ENCODE results near the gene CPNE8.

The CPNE8 gene

DNA sequence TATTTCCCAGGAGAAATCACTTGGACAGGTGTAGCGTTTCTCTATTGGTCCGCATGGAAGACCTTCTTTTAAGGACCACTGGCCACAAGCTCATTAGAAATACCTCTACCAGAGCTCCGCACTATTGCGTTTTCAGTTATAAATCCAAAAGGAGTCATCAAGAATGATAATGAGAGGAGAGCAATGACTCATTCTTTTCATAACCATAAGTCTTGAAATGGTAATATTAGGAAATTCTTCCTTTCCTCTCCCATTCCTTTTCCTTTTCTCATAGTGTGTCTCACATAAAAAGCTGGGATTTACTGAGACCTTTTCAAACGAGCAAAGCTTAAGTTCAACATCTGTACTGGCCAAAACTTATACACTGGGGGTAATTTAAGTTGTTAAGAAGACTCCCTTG is 215.7 kb downstream of the CPNE8 start:
- Histone ChIP-seq H3K36me3 (replicated peaks in 1 of 2; ENCODE audit: control insufficient read depth in 2 of 2, insufficient read depth in 2 of 2, low read length in 2 of 2) (no peaks in the 10 kb centered on the region), H2AK5ac (ENCODE audit: low read depth, low read length) (no peak overlapping the region), H3K27ac (replicated peaks; ENCODE audit: low read length) (no peak overlapping the region), H3K23ac (ENCODE audit: low read depth, low read length, poor library complexity) (no peak overlapping the region), H2BK5ac (ENCODE audit: low read length) (no peak overlapping the region), H3K4me2 (ENCODE audit: insufficient read depth, low read length, poor library complexity, severe bottlenecking) (no peak overlapping the region), H3K14ac (ENCODE audit: low read length) (no peak overlapping the region), H2BK12ac (ENCODE audit: low read length) (no peak overlapping the region), H4K8ac (ENCODE audit: low read depth, low read length) (no peak overlapping the region), H3K79me1 (ENCODE audit: low read depth, low read length) (no peaks in the 10 kb centered on the region), H3K4me1 (ENCODE audit: control insufficient read depth in 2 of 2, insufficient read depth in 1 of 2, low read depth in 1 of 2, low read length in 2 of 2) (no peaks in the 10 kb centered on the region), H3K9ac (ENCODE audit: low read depth, low read length, poor library complexity) (no peak overlapping the region), H2BK15ac (ENCODE audit: low read length) (no peak overlapping the region), H4K91ac (ENCODE audit: low read depth, low read length, poor library complexity) (no peak overlapping the region), H3K9me3 (replicated peaks in 1 of 2; ENCODE audit: control insufficient read depth in 2 of 2, insufficient read depth in 1 of 2, low read depth in 1 of 2, low read length in 2 of 2) (no peaks in the 10 kb centered on the region), H3K27me3 (ENCODE audit: control insufficient read depth in 3 of 3, insufficient read depth in 3 of 3, low read depth in 1 of 3, low read length in 3 of 3) (no peaks in the 10 kb centered on the region), H3K18ac (ENCODE audit: low read length) (no peak overlapping the region), H3K4me3 (ENCODE audit: low read length in 2 of 2) (no peak overlapping the region), H2BK120ac (ENCODE audit: low read depth, low read length) (no peak overlapping the region), H3K4ac (ENCODE audit: low read length) (no peak overlapping the region), H2AFZ (ENCODE audit: low read length) (no peak overlapping the region)
- no CpG with 5 or more reads among the region's 5 CpGs for WGBS, 2 donors (ENCODE audit: extremely low coverage in 2 of 2, insufficient read length in 2 of 2, insufficient replicate concordance in 1 of 2)
- DNase-seq (ENCODE audit: low spot score) = no peak

DNA sequence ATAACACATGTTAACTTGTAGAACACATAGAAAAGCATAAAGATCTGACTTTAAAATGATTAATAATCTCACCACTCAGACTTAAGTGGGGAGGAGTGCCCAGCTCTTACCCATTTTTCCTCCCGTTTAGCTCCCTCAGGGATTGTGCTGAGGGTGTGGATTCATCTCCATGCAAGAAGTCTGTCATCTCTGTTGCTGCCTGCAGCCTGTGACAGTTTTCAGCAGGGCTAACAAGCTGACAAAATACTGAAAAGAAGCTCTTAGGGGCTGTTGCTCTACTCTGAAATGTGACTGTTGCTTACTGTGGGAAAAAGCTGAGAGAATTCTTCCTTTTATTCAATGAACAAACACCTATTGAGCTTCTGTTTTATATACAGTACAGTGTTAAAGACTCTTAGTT is 216.2 kb downstream of the CPNE8 start:
- H3K79me1 ChIP-seq (ENCODE audit: low read depth, low read length) = no peaks in the 10 kb centered on the region
- no peaks in the 10 kb centered on the region for H3K27me3 ChIP-seq (ENCODE audit: control insufficient read depth in 3 of 3, insufficient read depth in 3 of 3, low read depth in 1 of 3, low read length in 3 of 3)
- H4K8ac ChIP-seq (ENCODE audit: low read depth, low read length) = no peak overlapping the region
- no peak overlapping the region for H2BK15ac ChIP-seq (ENCODE audit: low read length)
- no peak overlapping the region for H2AFZ ChIP-seq (ENCODE audit: low read length)
- no peak overlapping the region for H3K14ac ChIP-seq (ENCODE audit: low read length)
- no peak overlapping the region for H3K27ac ChIP-seq (replicated peaks; ENCODE audit: low read length)
- no peaks in the 10 kb centered on the region for H3K9me3 ChIP-seq (replicated peaks in 1 of 2; ENCODE audit: control insufficient read depth in 2 of 2, insufficient read depth in 1 of 2, low read depth in 1 of 2, low read length in 2 of 2)
- no peak overlapping the region for H3K18ac ChIP-seq (ENCODE audit: low read length)
- no peak overlapping the region for H2AK5ac ChIP-seq (ENCODE audit: low read depth, low read length)
- H2BK12ac ChIP-seq (ENCODE audit: low read length) = no peak overlapping the region
- no peak overlapping the region for H4K91ac ChIP-seq (ENCODE audit: low read depth, low read length, poor library complexity)
- no peaks in the 10 kb centered on the region for H3K36me3 ChIP-seq (replicated peaks in 1 of 2; ENCODE audit: control insufficient read depth in 2 of 2, insufficient read depth in 2 of 2, low read length in 2 of 2)
- no peak overlapping the region for H3K23ac ChIP-seq (ENCODE audit: low read depth, low read length, poor library complexity)
- no peak overlapping the region for H2BK5ac ChIP-seq (ENCODE audit: low read length)
- no CpG with 5 or more reads among the region's 1 CpG for WGBS, 2 donors (ENCODE audit: extremely low coverage in 2 of 2, insufficient read length in 2 of 2, insufficient replicate concordance in 1 of 2)
- H3K4ac ChIP-seq (ENCODE audit: low read length) = no peak overlapping the region
- H3K9ac ChIP-seq (ENCODE audit: low read depth, low read length, poor library complexity) = no peak overlapping the region
- H3K4me1 ChIP-seq (ENCODE audit: control insufficient read depth in 2 of 2, insufficient read depth in 1 of 2, low read depth in 1 of 2, low read length in 2 of 2) = no peaks in the 10 kb centered on the region
- H2BK120ac ChIP-seq (ENCODE audit: low read depth, low read length) = no peak overlapping the region
- H3K4me3 ChIP-seq (ENCODE audit: low read length in 2 of 2) = no peak overlapping the region
- no peak for DNase-seq (ENCODE audit: low spot score)
- no peak overlapping the region for H3K4me2 ChIP-seq (ENCODE audit: insufficient read depth, low read length, poor library complexity, severe bottlenecking)

DNA sequence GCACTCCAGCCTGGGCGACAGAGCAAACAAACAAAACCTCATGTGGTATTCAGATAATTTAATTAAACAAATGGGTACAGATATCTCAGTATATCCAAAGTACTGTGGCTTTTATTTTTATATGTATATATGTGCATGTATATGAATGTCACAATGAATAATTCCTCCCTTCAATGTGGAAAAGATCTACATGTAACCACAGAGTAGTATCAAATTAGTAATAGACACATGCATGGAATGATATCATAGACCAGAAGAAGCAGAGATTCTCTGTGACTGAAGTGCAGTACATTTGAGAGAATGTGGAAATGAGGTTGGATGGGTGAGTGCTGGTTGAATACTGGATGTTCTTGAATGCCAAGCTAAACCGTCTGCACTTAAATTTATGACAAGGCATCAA is 222.9 kb downstream of the CPNE8 start:
- no peak overlapping the region for H4K91ac ChIP-seq (ENCODE audit: low read depth, low read length, poor library complexity)
- no peak overlapping the region for H2BK15ac ChIP-seq (ENCODE audit: low read length)
- no peak overlapping the region for H4K8ac ChIP-seq (ENCODE audit: low read depth, low read length)
- no peak overlapping the region for H2AFZ ChIP-seq (ENCODE audit: low read length)
- H3K4ac ChIP-seq (ENCODE audit: low read length) = no peak overlapping the region
- H3K4me2 ChIP-seq (ENCODE audit: insufficient read depth, low read length, poor library complexity, severe bottlenecking) = no peak overlapping the region
- no peaks in the 10 kb centered on the region for H3K36me3 ChIP-seq (replicated peaks in 1 of 2; ENCODE audit: control insufficient read depth in 2 of 2, insufficient read depth in 2 of 2, low read length in 2 of 2)
- no peak for DNase-seq (ENCODE audit: low spot score)
- no peak overlapping the region for H3K4me3 ChIP-seq (ENCODE audit: low read length in 2 of 2)
- H2BK120ac ChIP-seq (ENCODE audit: low read depth, low read length) = no peak overlapping the region
- H2BK12ac ChIP-seq (ENCODE audit: low read length) = no peak overlapping the region
- H3K9me3 ChIP-seq (replicated peaks in 1 of 2; ENCODE audit: control insufficient read depth in 2 of 2, insufficient read depth in 1 of 2, low read depth in 1 of 2, low read length in 2 of 2) = no peaks in the 10 kb centered on the region
- H2BK5ac ChIP-seq (ENCODE audit: low read length) = no peak overlapping the region
- H3K27me3 ChIP-seq (ENCODE audit: control insufficient read depth in 3 of 3, insufficient read depth in 3 of 3, low read depth in 1 of 3, low read length in 3 of 3) = no peaks in the 10 kb centered on the region
- H3K9ac ChIP-seq (ENCODE audit: low read depth, low read length, poor library complexity) = no peak overlapping the region
- H3K4me1 ChIP-seq (ENCODE audit: control insufficient read depth in 2 of 2, insufficient read depth in 1 of 2, low read depth in 1 of 2, low read length in 2 of 2) = no peaks in the 10 kb centered on the region
- H3K27ac ChIP-seq (replicated peaks; ENCODE audit: low read length) = no peak overlapping the region
- no CpG with 5 or more reads among the region's 2 CpGs for WGBS, 2 donors (ENCODE audit: extremely low coverage in 2 of 2, insufficient read length in 2 of 2, insufficient replicate concordance in 1 of 2)
- no peak overlapping the region for H2AK5ac ChIP-seq (ENCODE audit: low read depth, low read length)
- H3K14ac ChIP-seq (ENCODE audit: low read length) = no peak overlapping the region
- H3K23ac ChIP-seq (ENCODE audit: low read depth, low read length, poor library complexity) = no peak overlapping the region
- no peak overlapping the region for H3K18ac ChIP-seq (ENCODE audit: low read length)
- H3K79me1 ChIP-seq (ENCODE audit: low read depth, low read length) = no peaks in the 10 kb centered on the region

DNA sequence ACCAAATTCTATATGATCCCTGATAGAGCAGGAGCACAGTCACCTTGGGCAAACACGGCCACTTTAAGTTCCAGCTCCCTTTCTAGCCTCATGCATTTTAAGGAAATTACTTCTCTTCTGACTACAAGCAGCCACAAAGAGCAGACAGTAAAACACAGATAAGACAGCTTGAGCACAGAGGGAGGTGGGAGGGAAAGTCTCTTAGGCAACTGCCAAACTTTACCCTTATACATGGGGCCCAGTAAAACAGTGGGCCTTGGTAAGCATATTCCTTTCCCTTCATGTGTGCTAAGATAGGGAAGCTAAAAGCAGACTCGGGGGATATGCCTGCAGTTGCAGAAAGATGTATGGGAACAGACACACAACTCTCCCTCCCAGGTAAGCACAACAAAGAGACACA is 235.9 kb downstream of the CPNE8 start:
- no peak overlapping the region for H2BK12ac ChIP-seq (ENCODE audit: low read length)
- H3K18ac ChIP-seq (ENCODE audit: low read length) = no peak overlapping the region
- no peak overlapping the region for H3K9ac ChIP-seq (ENCODE audit: low read depth, low read length, poor library complexity)
- H4K91ac ChIP-seq (ENCODE audit: low read depth, low read length, poor library complexity) = no peak overlapping the region
- H3K23ac ChIP-seq (ENCODE audit: low read depth, low read length, poor library complexity) = no peak overlapping the region
- peaks cover 0 to 2% of the 10 kb centered on the region in 2 donors for H3K4me1 ChIP-seq (ENCODE audit: control insufficient read depth in 2 of 2, insufficient read depth in 1 of 2, low read depth in 1 of 2, low read length in 2 of 2)
- peaks cover 0 to 1% of the 10 kb centered on the region in 2 donors for H3K36me3 ChIP-seq (replicated peaks in 1 of 2; ENCODE audit: control insufficient read depth in 2 of 2, insufficient read depth in 2 of 2, low read length in 2 of 2)
- H2BK15ac ChIP-seq (ENCODE audit: low read length) = no peak overlapping the region
- H2AK5ac ChIP-seq (ENCODE audit: low read depth, low read length) = no peak overlapping the region
- H3K4me3 ChIP-seq (ENCODE audit: low read length in 2 of 2) = no peak overlapping the region
- no peak overlapping the region for H3K4ac ChIP-seq (ENCODE audit: low read length)
- no peak overlapping the region for H3K27ac ChIP-seq (replicated peaks; ENCODE audit: low read length)
- H3K9me3 ChIP-seq (replicated peaks in 1 of 2; ENCODE audit: control insufficient read depth in 2 of 2, insufficient read depth in 1 of 2, low read depth in 1 of 2, low read length in 2 of 2) = no peaks in the 10 kb centered on the region
- H2BK5ac ChIP-seq (ENCODE audit: low read length) = no peak overlapping the region
- H4K8ac ChIP-seq (ENCODE audit: low read depth, low read length) = no peak overlapping the region
- H2BK120ac ChIP-seq (ENCODE audit: low read depth, low read length) = no peak overlapping the region
- H3K27me3 ChIP-seq (ENCODE audit: control insufficient read depth in 3 of 3, insufficient read depth in 3 of 3, low read depth in 1 of 3, low read length in 3 of 3) = no peaks in the 10 kb centered on the region
- H3K4me2 ChIP-seq (ENCODE audit: insufficient read depth, low read length, poor library complexity, severe bottlenecking) = no peak overlapping the region
- H2AFZ ChIP-seq (ENCODE audit: low read length) = no peak overlapping the region
- no CpG with 5 or more reads among the region's 2 CpGs for WGBS, 2 donors (ENCODE audit: extremely low coverage in 2 of 2, insufficient read length in 2 of 2, insufficient replicate concordance in 1 of 2)
- H3K79me1 ChIP-seq (ENCODE audit: low read depth, low read length) = no peaks in the 10 kb centered on the region
- no peak overlapping the region for H3K14ac ChIP-seq (ENCODE audit: low read length)
- no peak for DNase-seq (ENCODE audit: low spot score)
